Endometrial microvascular endothelial cells (primary cell): ENCODE data around the gene IFNA10. TPM values are rescaled to one million over a fixed set of nuclear protein-coding genes. Genes with fewer than 3 reads are reported as not detected.
"Not testable (repeated sequence)": the region's sequence is repeated elsewhere in the genome, so short reads cannot be mapped to it uniquely, and the experiment has no call there.

Source experiments
- in situ Hi-C: cut with HindIII; loops from 2 replicates; pipeline ENCODE4 v1.10.0; 2017; ENCODE audit warnings: low sequenced_read_pairs, low pct_unique_long_range_greater_than_20kb; ENCODE audit errors: inconsistent ontology term
- total RNA-seq: library from RNA; depleted of rRNA; stranded (reverse); fragments of >200 nt; gene quantifications from one replicate; pipeline ENCODE4 v1.2.3, GENCODE V29; 2015; ENCODE audit errors: inconsistent ontology term

Gene IFNA10
- total RNA-seq, result not detected

- in situ Hi-C loops, result not testable (repeated sequence)
Measured at GRCh38 chr9:21207043-21207442, at the start of gene IFNA10. IFNA10 (minus strand) TSS chr9:21207143; CDS start chr9:21207097, 46 bp downstream.

- in situ Hi-C loops, result no loop called here
Measured at GRCh38 chr9:21255538-21256212, 48.7 kb upstream of the IFNA10 start.

GRCh38 chr9:21252721-21253547 is 46.0 kb upstream of the IFNA10 start:
- in situ Hi-C loops, result no loop called here

GRCh38 chr9:21251638-21252037 is 44.7 kb upstream of the IFNA10 start:
- in situ Hi-C loops, result no loop called here

- in situ Hi-C loops, result no loop called here
Measured at GRCh38 chr9:21251190-21251589, 44.2 kb upstream of the IFNA10 start.

- in situ Hi-C loops, result no loop called here
Measured at GRCh38 chr9:21244836-21245235, 37.9 kb upstream of the IFNA10 start.

- in situ Hi-C loops, result no loop called here
Measured at GRCh38 chr9:21239911-21240310, 33.0 kb upstream of the IFNA10 start, which contains the start of gene IFNA14. IFNA14 (minus strand) TSS chr9:21240005; CDS start chr9:21239935, 70 bp downstream.

- in situ Hi-C loops, result not testable (repeated sequence)
Measured at GRCh38 chr9:21236360-21236714, 29.4 kb upstream of the IFNA10 start.

- in situ Hi-C loops, result not testable (repeated sequence)
Measured at GRCh38 chr9:21235468-21236359, 28.8 kb upstream of the IFNA10 start.

- in situ Hi-C loops, result no loop called here
Measured at GRCh38 chr9:21234153-21234687, 27.3 kb upstream of the IFNA10 start.

GRCh38 chr9:21233258-21233657 is 26.3 kb upstream of the IFNA10 start:
- in situ Hi-C loops, result no loop called here

GRCh38 chr9:21228122-21228521 is 21.2 kb upstream of the IFNA10 start, which contains the start of gene IFNA17:
IFNA17 (minus strand) TSS chr9:21228222; CDS start chr9:21228173, 49 bp downstream.
- in situ Hi-C loops, result no loop called here

GRCh38 chr9:21217211-21217610 is 10.3 kb upstream of the IFNA10 start, which contains the start of gene IFNA16:
IFNA16 (minus strand) TSS chr9:21217311; CDS start chr9:21217305, 6 bp downstream.
- in situ Hi-C loops, result not testable (repeated sequence)

- in situ Hi-C loops, result not testable (repeated sequence)
Measured at GRCh38 chr9:21213411-21214326, 6.7 kb upstream of the IFNA10 start.

GRCh38 chr9:21212160-21212559 is 5.2 kb upstream of the IFNA10 start:
- in situ Hi-C loops, result not testable (repeated sequence)

- in situ Hi-C loops, result not testable (repeated sequence)
Measured at GRCh38 chr9:21210782-21211181, 3.8 kb upstream of the IFNA10 start.

GRCh38 chr9:21210311-21210710 is 3.4 kb upstream of the IFNA10 start:
- in situ Hi-C loops, result no loop called here

- in situ Hi-C loops, result no loop called here
Measured at GRCh38 chr9:21205204-21205603, 1.7 kb downstream of the IFNA10 start.
